T-helper 2 cell treated with Interferon-gamma antibody and Interleukin-4, amounts not matched to agents 5 μg/mL and 100 μg/mL, for 36 hours (primary cell): Measurements from ENCODE around the gene POMT2.

Source experiments
- DNase-seq: peaks from one replicate; pipeline ENCODE4 v3.0.0; 2021; ENCODE audit warnings: low spot score
- H3K27ac Mint-ChIP-seq: one replicate; pipeline ENCODE4 v1.8.0; 2021; ENCODE audit warnings: mild to moderate bottlenecking, mixed read lengths
- H3K27me3 Mint-ChIP-seq: one replicate; pipeline ENCODE4 v1.8.0; 2021; ENCODE audit warnings: low read depth, mixed read lengths
- H3K36me3 Mint-ChIP-seq: one replicate; pipeline ENCODE4 v1.8.0; 2021; ENCODE audit warnings: low read depth, mixed read lengths
- H3K4me1 Mint-ChIP-seq: one replicate; pipeline ENCODE4 v1.8.0; 2021; ENCODE audit warnings: low read depth, mixed read lengths
- H3K4me3 Mint-ChIP-seq: one replicate; pipeline ENCODE4 v1.8.0; 2022; ENCODE audit warnings: mild to moderate bottlenecking, moderate library complexity, mixed read lengths
- H3K9me3 Mint-ChIP-seq: one replicate; pipeline ENCODE4 v1.8.0; 2021; ENCODE audit warnings: mixed read lengths

POMT2 gene

DNA sequence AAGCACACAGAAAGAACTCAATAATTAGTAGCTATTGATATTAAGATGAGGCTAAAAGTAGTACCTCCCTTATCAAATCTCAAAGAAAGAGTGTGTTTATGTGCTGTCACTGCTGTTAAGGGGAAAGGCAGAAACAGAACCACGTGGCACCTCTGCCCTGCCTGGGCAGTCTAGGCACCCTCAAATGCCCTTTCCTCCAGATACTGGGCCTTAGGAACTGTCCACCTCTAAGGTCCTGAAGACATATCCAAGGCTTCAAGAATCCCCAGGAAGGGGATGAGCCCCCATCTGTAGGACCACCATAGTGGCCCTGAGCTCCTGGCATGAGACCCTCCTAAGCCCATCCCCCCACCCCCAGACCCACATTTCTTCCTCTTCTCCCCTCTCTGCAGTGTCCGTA lies 78.7 kb downstream of the POMT2 start:
- Mint-ChIP-seq H3K4me3 (no peak overlapping the region), H3K36me3 (no peaks in the 10 kb centered on the region), H3K9me3 (no peaks in the 10 kb centered on the region), H3K27ac (no peak overlapping the region), H3K27me3 (no peaks in the 10 kb centered on the region), H3K4me1 (no peaks in the 10 kb centered on the region)
- no peak for DNase-seq

DNA sequence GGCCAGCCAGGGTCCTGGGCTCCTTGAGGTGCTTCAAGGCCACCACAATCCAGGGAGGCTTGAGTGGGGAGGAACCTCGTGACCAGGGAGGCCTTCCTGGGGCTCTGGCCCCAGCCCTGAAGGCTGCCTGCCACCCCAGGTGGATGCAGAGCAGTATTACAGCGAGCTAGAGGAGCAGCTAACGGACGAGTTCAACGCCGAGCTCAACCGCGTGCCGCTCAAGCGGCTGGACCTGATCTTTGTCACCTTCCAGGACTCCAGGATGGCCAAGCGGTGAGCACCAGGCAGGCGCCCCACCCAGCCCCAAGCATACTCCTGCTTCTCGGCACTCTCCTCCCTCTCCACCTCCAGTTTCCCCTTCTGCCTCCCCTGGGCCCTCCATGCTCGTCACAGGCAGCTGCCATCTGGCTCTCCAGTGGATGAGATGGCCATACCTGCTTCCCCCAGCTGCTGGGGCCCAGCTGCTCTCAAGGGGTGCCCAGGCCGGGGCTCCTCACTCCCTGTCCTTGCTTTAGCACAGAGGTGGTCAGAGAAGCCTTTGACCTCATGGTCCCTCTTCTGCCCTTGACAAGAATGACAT lies 80.3 kb downstream of the POMT2 start:
- Mint-ChIP-seq H3K9me3 (no peaks in the 10 kb centered on the region), H3K4me3 (no peak overlapping the region), H3K36me3 (no peaks in the 10 kb centered on the region), H3K27me3 (no peaks in the 10 kb centered on the region), H3K27ac (no peak overlapping the region), H3K4me1 (no peaks in the 10 kb centered on the region)
- no peak for DNase-seq

DNA sequence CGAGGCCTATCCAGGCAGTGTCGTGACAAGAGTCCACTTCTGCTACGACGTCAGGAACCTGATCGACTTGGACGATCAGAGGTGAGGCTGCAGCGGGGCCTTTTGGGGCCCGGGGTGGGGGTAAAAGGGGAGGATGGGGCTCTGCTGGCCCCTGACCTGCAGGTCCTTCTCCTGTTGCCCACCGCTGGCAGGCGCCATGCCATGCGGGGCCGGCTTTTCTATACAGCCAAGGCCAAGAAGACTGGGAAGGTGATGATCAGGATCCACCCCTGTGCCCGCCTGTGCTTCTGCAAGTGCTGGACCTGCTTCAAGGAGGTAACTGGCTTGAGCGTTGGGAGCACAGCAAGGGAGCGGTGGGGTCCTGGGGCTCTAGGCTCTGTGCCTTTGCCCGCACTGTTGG lies 81.3 kb downstream of the POMT2 start:
- H3K36me3 Mint-ChIP-seq, result no peaks in the 10 kb centered on the region
- no peak overlapping the region for H3K4me3 Mint-ChIP-seq
- H3K27ac Mint-ChIP-seq, result no peak overlapping the region
- H3K9me3 Mint-ChIP-seq, result no peaks in the 10 kb centered on the region
- no peaks in the 10 kb centered on the region for H3K4me1 Mint-ChIP-seq
- DNase-seq, result no peak
- H3K27me3 Mint-ChIP-seq, result no peaks in the 10 kb centered on the region

DNA sequence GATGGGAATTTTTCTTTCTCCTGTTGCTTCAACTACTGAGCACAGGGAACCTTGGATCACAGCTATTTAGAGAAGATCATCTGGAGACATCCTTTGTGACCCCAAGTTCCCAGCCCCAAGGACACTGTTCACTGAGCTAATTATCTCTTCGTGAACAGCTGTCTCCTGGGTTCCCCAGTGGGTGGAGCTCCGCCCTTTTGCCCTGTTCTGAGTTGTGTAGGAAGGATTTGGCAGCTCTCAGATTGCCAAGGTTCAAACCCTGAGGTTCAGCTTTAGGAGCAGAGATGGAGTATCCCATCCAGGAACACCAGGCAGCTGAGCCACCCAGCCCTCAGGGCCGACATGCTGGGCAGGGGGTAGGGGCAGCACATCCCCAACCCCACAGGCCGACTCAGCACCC lies 81.7 kb downstream of the POMT2 start:
- H3K27ac Mint-ChIP-seq, result no peak overlapping the region
- no peaks in the 10 kb centered on the region for H3K9me3 Mint-ChIP-seq
- no peak overlapping the region for H3K4me3 Mint-ChIP-seq
- no peak for DNase-seq
- no peaks in the 10 kb centered on the region for H3K27me3 Mint-ChIP-seq
- H3K4me1 Mint-ChIP-seq, result no peaks in the 10 kb centered on the region
- no peaks in the 10 kb centered on the region for H3K36me3 Mint-ChIP-seq

DNA sequence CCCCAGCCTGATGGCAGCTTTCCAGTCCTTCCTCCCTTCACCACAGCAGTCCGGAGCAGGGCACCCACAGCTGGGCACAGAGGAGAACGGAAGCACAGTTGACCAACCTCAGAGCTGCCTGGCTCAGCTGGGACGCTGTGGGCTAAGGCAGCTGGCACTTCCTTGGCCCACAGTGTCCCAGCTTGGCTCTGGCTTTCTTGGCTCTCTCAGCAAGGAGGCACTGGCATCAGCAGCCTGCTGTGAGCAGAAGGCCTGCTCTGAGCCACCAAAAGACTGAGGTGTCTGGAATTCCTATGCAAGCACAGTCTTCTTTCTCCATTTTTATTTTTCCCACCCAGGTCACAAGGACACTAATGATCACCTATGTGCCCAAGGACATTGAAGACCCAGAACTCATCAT lies 82.3 kb downstream of the POMT2 start:
- no peak overlapping the region for H3K27ac Mint-ChIP-seq
- H3K4me3 Mint-ChIP-seq, result no peak overlapping the region
- no peaks in the 10 kb centered on the region for H3K36me3 Mint-ChIP-seq
- no peaks in the 10 kb centered on the region for H3K4me1 Mint-ChIP-seq
- no peaks in the 10 kb centered on the region for H3K27me3 Mint-ChIP-seq
- no peak for DNase-seq
- H3K9me3 Mint-ChIP-seq, result no peaks in the 10 kb centered on the region

DNA sequence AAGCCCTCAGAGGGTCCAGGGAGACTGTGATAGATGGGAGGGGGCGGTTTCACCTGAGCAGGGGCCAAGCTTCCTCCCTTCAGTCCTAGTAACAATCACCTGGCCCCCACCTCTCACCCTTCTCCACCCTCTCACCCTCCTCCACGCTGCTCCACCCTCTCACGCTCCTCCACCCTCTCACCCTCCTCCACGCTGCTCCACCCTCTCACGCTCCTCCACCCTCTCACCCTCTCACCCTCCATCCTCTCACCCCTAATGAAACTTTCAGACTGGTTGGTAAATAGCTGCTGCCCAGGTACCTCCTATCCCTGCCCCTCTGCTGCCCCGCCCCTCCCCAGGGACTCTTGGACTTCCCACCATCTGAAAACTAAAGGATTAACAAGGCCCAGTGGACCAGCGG lies 83.9 kb downstream of the POMT2 start:
- H3K4me1 Mint-ChIP-seq, result no peaks in the 10 kb centered on the region
- H3K4me3 Mint-ChIP-seq, result no peak overlapping the region
- no peak overlapping the region for H3K27ac Mint-ChIP-seq
- DNase-seq, result no peak
- H3K36me3 Mint-ChIP-seq, result no peaks in the 10 kb centered on the region
- H3K9me3 Mint-ChIP-seq, result no peaks in the 10 kb centered on the region
- no peaks in the 10 kb centered on the region for H3K27me3 Mint-ChIP-seq

DNA sequence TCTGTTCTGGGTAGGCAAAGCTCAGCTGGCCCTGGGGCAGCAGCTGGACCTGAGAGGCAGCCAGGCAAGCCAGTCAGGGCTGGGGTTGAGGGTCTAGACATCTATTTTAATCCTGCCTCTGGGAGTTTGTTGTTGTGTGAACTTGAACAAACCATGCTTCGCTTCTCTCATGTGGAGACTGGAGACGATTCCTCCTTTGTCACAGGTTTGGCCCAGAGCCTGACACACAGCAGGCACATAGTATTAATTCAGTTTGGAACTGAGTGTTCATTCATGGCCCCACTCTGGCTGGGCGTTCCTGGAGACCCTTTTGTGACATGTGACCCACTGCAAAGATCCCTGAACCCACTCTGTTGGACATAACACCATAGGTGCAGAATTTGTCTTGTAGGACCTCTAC lies 89.0 kb downstream of the POMT2 start:
- Mint-ChIP-seq H3K4me3 (no peak overlapping the region), H3K36me3 (no peaks in the 10 kb centered on the region), H3K27me3 (no peaks in the 10 kb centered on the region), H3K27ac (no peak overlapping the region), H3K9me3 (no peaks in the 10 kb centered on the region), H3K4me1 (no peaks in the 10 kb centered on the region)
- no peak for DNase-seq

DNA sequence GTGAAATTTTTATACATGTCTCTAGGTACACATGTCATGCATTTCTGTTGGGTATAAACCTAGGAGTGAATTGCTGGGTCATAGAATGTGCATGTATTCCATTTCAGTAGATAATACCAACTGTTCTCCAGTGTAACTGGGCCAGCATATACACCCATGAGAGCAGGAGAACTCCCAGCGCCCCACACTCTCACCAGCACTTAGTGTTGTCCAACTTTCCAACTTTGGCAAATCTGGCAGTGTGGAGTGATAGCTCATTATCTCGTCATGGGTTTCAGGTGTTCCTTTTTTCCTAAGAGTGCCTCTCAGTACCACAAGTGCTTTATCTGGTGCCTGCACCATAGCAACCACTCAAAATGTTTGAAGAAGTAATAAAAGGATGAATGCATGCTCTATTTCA lies 89.8 kb downstream of the POMT2 start:
- no peak for DNase-seq
- no peak overlapping the region for H3K27ac Mint-ChIP-seq
- no peak overlapping the region for H3K4me3 Mint-ChIP-seq
- no peaks in the 10 kb centered on the region for H3K9me3 Mint-ChIP-seq
- H3K36me3 Mint-ChIP-seq, result no peaks in the 10 kb centered on the region
- no peaks in the 10 kb centered on the region for H3K27me3 Mint-ChIP-seq
- no peaks in the 10 kb centered on the region for H3K4me1 Mint-ChIP-seq

DNA sequence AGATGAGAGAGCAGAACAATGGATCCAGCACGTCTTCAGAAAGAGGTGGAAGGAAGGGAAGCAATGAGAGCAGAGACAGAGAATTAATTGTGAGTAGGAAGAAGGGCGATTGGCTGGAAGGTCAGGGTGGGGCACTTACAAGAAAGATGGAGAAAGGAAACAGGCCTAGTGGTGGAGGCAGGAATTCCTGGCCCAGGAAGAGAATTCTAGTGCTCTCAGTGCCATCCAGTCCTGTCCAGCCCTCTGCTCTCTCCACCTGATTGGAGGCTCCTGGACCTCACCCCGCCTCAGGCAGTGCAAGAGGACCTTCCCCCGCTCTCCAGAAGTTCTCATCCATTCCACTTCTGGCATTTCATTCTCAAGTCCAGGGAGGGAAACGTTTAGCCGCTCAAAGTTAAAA lies 92.6 kb downstream of the POMT2 start:
- Mint-ChIP-seq H3K27me3 (no peaks in the 10 kb centered on the region), H3K4me1 (no peaks in the 10 kb centered on the region), H3K36me3 (no peaks in the 10 kb centered on the region), H3K9me3 (no peaks in the 10 kb centered on the region), H3K4me3 (no peak overlapping the region), H3K27ac (no peak overlapping the region)
- DNase-seq, result no peak

DNA sequence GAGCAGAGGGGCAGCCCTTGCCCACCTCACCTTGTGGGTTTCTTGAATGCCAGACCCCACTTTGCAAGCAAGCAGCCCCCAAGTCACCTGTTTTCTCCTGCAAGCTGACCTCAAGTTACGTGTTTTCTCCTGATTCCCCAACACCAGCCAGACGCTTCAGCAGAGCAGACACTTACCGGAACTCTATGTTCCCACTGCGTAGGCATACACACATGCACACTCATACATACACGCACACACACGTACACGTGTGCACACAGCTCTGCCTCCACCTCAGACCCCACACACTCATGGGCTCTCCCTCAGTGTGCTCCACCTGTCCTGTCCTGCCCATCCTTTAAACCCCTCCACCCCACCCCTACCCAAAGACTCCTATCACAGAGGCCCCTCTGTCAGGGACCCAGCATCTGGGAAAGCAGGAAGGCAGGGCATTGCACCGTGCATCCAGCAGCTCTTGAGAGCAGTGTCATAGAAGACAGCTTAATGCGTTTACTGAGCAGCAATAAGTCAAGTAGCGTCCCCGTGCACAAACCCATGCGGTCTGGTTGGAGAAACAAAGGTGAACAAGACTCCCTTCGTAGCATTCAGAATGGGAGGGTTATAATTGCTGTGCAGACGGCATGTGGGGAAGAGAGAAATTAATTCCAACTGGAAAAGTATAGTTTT lies 94.7 kb downstream of the POMT2 start:
- Mint-ChIP-seq H3K27me3 (no peaks in the 10 kb centered on the region), H3K9me3 (no peaks in the 10 kb centered on the region), H3K36me3 (no peaks in the 10 kb centered on the region), H3K4me1 (no peaks in the 10 kb centered on the region), H3K27ac (no peak overlapping the region), H3K4me3 (no peak overlapping the region)
- no peak for DNase-seq

DNA sequence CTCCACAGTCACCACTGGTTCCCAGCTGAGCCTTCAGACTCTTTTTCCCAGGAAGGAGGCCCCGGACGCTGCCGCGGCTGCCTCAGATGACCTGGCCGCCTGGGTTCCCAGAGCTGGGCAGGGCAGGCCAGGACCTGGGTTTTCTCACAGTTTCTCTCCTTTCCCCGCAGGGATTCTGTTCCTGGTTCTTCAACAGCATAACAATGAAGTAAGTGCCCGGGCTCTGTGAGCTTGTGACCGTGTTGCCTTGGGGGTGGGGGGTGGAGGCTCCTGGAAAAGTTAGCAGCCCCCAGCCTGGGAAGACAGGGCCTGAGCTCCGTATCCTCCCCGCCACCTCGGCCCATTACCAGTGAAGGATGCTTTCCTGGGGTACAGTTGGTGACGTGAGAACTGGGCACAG lies 95.4 kb downstream of the POMT2 start:
- no peak for DNase-seq

More for the DNA sequence above, 95.4 kb downstream of the POMT2 start:
- Mint-ChIP-seq H3K4me3 (no peak overlapping the region), H3K27me3 (no peaks in the 10 kb centered on the region), H3K36me3 (no peaks in the 10 kb centered on the region), H3K4me1 (no peaks in the 10 kb centered on the region), H3K27ac (no peak overlapping the region), H3K9me3 (no peaks in the 10 kb centered on the region)
